ENCODE data around the gene GNAL.
"Not testable (repeated sequence)": the region's sequence is repeated elsewhere in the genome, so short reads cannot be mapped to it uniquely, and the experiment has no call there.

GNAL gene

DNA sequence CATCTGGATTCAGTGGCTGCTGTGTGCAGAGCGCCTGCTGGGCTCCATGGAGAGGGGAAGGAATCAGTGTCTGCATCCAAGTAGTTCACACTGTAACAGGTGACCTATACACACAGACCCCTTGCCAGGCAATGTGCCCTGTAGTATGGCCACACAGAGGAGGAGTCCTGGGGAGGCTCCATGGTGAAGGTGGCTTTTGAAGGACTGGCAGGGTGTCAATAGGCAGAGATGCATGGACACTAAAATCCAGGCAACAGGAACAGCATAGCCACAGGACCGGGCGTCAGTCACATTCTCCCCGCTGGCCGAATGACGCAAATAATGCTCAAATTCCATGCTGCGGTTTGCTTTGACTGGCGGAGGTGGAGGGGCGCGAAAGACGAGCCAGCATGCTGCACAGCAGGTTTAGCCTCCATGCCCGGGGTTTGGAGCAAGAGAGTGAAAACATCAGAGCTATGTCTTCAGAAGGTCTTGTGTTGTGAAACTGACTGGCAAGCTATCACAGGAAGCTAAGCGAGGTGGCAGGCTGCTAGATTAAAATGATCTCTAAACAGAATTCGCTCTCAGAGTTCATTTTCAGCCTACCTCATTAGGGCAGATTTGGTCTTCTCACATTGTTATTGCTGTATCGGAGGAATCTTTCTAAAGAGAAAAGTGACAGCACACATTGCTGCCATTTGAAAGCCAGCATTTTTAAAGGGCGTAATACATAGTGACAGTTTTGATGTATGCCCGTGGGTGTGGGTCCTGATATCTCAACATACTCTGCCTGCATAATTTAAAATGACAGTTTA is 161.0 kb downstream of the GNAL start:
- peak; percentile 87 for DNase-seq (ENCODE audit: low spot score)

GRCh38 chr18:11850821-11851145 is 161.7 kb downstream of the GNAL start:
- DNase-seq (ENCODE audit: low spot score), result peak; percentile 64

- peak; percentile 97 for DNase-seq (ENCODE audit: low spot score)
Measured at GRCh38 chr18:11851146-11851805, 162.2 kb downstream of the GNAL start, which contains the start of gene CHMP1B. Gene CHMP1B (plus strand): TSS chr18:11851413. CDS start chr18:11851512, 99 bp downstream.

GRCh38 chr18:11851806-11852337 is 162.8 kb downstream of the GNAL start:
- DNase-seq (ENCODE audit: low spot score), result peak; percentile 60

- DNase-seq (ENCODE audit: low spot score), result not testable (repeated sequence)
Measured at GRCh38 chr18:11854554-11854953, 165.5 kb downstream of the GNAL start.

DNA sequence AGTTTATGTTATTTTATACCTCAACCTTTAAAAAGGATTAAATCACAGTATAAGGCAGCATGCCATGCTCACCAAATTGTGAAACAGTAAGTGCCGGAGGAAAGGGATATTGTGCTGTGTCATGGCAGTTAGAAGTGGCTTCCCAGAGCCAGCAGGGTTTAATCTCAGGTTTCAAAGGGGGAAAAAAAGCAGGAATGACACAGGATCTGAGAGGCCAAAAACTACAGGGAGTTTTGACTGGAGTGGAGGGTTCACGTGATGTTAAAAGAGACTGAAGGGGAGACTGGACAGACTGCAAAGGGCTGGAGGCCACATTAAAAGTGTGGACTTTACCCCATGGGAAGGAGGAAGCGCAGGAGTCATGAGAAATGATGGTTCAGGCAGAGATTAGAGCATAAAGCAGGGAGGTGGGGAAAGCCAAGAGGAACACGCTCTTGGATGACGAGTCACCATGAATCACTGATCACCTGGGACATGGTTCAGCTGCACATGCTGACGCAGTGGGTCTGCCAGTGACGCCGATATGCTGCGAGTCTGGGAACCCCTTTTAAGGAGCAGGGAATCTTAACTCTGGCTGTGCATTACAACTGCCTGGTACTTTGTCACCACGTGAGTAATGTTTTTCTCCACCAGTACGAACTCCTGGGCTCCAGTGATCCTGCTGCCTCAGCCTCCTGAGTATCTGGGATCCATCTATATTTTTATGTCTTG is 168.3 kb downstream of the GNAL start:
- DNase-seq (ENCODE audit: low spot score), result peak; percentile 100

GRCh38 chr18:11859282-11859830 is 170.3 kb downstream of the GNAL start:
- DNase-seq (ENCODE audit: low spot score), result peak; percentile 43

- peak; percentile 97 for DNase-seq (ENCODE audit: low spot score)
Measured at GRCh38 chr18:11859903-11860407, 170.9 kb downstream of the GNAL start.

GRCh38 chr18:11860594-11861450 is 171.8 kb downstream of the GNAL start:
- peak; percentile 50 for DNase-seq (ENCODE audit: low spot score)

- no peak for DNase-seq (ENCODE audit: low spot score)
Measured at GRCh38 chr18:11861583-11862288, 172.7 kb downstream of the GNAL start.

GRCh38 chr18:11862468-11863137 is 173.5 kb downstream of the GNAL start:
- DNase-seq (ENCODE audit: low spot score), result no peak

DNA sequence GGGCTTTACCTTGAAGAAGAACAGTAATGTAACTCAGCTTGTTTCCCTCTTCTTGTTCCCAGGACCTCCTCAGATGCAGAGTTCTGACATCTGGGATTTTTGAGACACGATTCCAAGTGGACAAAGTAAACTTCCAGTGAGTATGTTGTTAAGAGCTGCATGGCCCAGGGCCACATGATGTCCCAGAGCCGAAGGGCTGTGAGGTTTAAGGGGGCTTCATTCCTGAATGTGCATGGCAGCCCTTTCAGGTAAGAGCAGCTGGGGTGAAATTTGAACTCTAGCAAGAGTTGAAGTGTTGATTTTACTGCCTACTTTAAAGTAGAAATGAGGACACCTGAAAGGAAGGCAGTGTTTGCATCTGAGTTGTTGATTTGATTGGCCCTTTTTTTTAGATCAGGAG is 175.4 kb downstream of the GNAL start:
- DNase-seq (ENCODE audit: low spot score), result no peak

DNA sequence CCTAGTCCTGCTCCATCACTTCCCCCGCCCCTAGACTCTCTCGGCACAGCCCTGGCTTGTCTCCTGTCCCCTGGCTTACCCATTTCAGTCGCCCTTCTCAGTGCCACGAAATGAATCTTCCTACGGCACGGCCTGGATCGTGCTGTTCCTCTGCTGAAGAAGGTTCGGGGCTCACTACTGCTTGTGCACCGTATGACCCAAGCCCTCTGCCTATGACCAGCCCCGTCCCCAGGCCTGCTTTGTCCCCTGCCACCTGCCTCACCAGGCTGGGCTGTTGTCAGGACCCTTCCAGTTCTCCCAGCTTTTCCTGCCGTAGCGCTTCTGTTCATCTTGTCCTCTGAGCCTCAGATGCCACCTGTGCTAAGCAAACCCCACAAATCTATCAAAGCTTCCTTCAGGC is 176.0 kb downstream of the GNAL start:
- no peak for DNase-seq (ENCODE audit: low spot score)

DNA sequence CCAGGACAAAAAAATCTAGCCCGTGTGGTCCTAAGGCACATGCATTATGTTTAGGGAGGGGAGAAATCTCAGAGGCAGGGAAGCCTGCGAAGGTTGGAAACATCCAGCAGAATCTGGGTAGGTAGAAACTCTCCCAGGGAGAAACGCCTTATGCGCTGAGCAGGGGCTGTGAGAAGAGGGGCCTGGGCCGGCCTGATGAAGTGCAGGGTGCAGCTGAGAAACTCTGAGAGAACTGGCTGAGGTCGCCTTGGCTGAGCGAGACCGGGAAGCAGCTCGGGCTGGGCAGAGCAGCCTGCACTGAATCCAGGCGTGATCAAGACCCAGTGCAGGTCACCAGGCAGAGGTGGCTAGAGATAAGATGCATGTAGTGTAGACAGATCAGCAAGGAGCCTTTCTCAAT is 177.3 kb downstream of the GNAL start:
- no peak for DNase-seq (ENCODE audit: low spot score)

DNA sequence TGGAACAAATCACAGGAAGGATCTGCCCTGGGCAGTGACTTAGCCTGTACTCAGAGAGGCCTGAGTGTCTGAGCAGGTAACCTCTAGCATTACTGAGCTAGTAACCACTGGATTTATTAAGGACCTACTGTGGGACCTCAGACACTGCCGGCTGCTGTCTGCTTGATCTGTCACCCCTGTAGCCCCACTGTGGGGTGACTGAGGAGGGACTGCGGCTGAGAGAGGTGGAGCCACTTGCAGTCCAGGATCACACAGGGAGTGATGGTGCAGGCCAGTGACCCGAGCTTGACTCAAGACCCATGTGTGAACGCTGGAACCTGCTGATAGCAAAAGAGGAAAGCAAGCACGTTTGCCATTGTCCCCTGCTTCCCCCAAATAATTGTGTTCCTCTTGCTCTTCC is 177.7 kb downstream of the GNAL start:
- DNase-seq (ENCODE audit: low spot score), result no peak

DNA sequence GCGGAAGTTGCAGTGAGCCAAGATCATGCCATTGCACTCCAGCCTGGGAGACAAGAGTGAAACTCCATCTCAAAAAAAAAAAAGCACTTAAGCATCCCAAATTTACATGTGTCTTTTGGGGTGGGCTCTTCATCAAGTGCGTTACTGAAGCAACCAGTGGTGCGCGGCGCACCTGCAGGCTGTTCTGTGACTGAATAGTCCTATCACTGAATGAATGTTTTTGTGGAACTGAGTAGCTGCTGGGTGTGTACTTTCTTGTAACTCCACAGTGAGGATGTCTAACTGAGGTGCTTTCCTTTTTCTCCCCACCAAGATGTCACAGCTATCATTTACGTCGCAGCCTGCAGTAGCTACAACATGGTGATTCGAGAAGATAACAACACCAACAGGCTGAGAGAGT is 179.2 kb downstream of the GNAL start:
- no peak for DNase-seq (ENCODE audit: low spot score)

- peak; percentile 27 for DNase-seq (ENCODE audit: low spot score)
Measured at GRCh38 chr18:11871501-11871900, 182.4 kb downstream of the GNAL start.

GRCh38 chr18:11872479-11873136 is 183.5 kb downstream of the GNAL start:
- peak; percentile 62 for DNase-seq (ENCODE audit: low spot score)

- no peak for DNase-seq (ENCODE audit: low spot score)
Measured at GRCh38 chr18:11873670-11874340, 184.7 kb downstream of the GNAL start.

All from kidney tubule cell (primary cell).